ENCODE results near the gene FAM53A.

Gene FAM53A

GRCh38 chr4:1627417-1628313 is 56.4 kb downstream of the FAM53A start:
- no peaks in the 10 kb centered on the region for H3K4me1 Mint-ChIP-seq
- H3K4me3 Mint-ChIP-seq: no peak overlapping the region
- no peak overlapping the region for H3K27ac Mint-ChIP-seq
- H3K36me3 Mint-ChIP-seq (ENCODE audit: low read depth): no peaks in the 10 kb centered on the region
- H3K27me3 Mint-ChIP-seq (ENCODE audit: low read depth): peaks cover 7% of the 10 kb centered on the region
- H3K9me3 Mint-ChIP-seq: no peaks in the 10 kb centered on the region
- no peak for TF ChIP-seq CTCF (IDR thresholded peaks at IDR 0.05; ENCODE audit: unreplicated experiment in 3 of 3)

- TF ChIP-seq CTCF (IDR thresholded peaks at IDR 0.05; ENCODE audit: unreplicated experiment in 3 of 3): no peak
- no peak overlapping the region for H3K4me3 Mint-ChIP-seq
- H3K9me3 Mint-ChIP-seq: no peaks in the 10 kb centered on the region
- H3K4me1 Mint-ChIP-seq: no peaks in the 10 kb centered on the region
- H3K36me3 Mint-ChIP-seq (ENCODE audit: low read depth): no peaks in the 10 kb centered on the region
- no peak overlapping the region for H3K27ac Mint-ChIP-seq
- H3K27me3 Mint-ChIP-seq (ENCODE audit: low read depth): peaks cover 6% of the 10 kb centered on the region
Measured at GRCh38 chr4:1626941-1627340, 57.2 kb downstream of the FAM53A start.

GRCh38 chr4:1626151-1626550 is 58.0 kb downstream of the FAM53A start:
- Mint-ChIP-seq H3K27ac (no peak overlapping the region), H3K4me1 (no peaks in the 10 kb centered on the region), H3K27me3 (ENCODE audit: low read depth) (peaks cover 3% of the 10 kb centered on the region), H3K9me3 (no peaks in the 10 kb centered on the region), H3K36me3 (ENCODE audit: low read depth) (no peaks in the 10 kb centered on the region), H3K4me3 (no peak overlapping the region)
- TF ChIP-seq CTCF (IDR thresholded peaks at IDR 0.05; ENCODE audit: unreplicated experiment in 3 of 3): no peak

- Mint-ChIP-seq H3K4me1 (no peaks in the 10 kb centered on the region), H3K27me3 (ENCODE audit: low read depth) (peaks cover 3% of the 10 kb centered on the region), H3K27ac (no peak overlapping the region), H3K9me3 (no peaks in the 10 kb centered on the region), H3K36me3 (ENCODE audit: low read depth) (no peaks in the 10 kb centered on the region), H3K4me3 (no peak overlapping the region)
- TF ChIP-seq CTCF (IDR thresholded peaks at IDR 0.05; ENCODE audit: unreplicated experiment in 3 of 3): no peak
Measured at GRCh38 chr4:1625600-1626138, 58.4 kb downstream of the FAM53A start.

GRCh38 chr4:1624519-1624910 is 59.6 kb downstream of the FAM53A start:
- Mint-ChIP-seq H3K27ac (no peak overlapping the region), H3K4me3 (no peak overlapping the region), H3K27me3 (ENCODE audit: low read depth) (peaks cover 2% of the 10 kb centered on the region)

More at GRCh38 chr4:1624519-1624910, 59.6 kb downstream of the FAM53A start:
- no peaks in the 10 kb centered on the region for H3K4me1 Mint-ChIP-seq
- H3K9me3 Mint-ChIP-seq: no peaks in the 10 kb centered on the region
- TF ChIP-seq CTCF (IDR thresholded peaks at IDR 0.05; ENCODE audit: unreplicated experiment in 3 of 3): no peak
- H3K36me3 Mint-ChIP-seq (ENCODE audit: low read depth): no peaks in the 10 kb centered on the region
